ENCODE results near the gene FGF19. TPM values are rescaled to one million over a fixed set of nuclear protein-coding genes. Genes with fewer than 3 reads are reported as not detected.

The FGF19 gene
- total RNA-seq, 1 experiment from 2014 or later = 7.4 TPM

DNA sequence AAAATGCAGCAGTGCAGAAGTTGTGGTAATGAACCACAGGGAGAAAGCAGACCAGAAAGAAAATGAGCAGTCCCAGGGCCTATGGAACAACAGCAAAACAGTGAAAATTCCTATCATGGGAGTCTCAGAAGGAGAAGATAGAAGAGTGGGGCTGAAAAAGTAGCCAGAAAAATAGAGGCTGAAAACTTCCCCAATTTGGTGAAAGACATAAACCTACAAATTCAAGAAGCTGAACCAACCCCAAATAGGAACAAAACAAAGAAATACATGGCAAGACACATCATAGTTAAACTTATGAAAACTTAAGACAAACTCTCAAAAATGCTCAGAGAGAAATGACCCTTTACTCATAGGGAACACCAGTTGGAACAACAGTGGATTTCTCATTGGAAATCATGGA lies 11.4 kb downstream of the FGF19 start:
- Histone ChIP-seq H3K4ac (ENCODE audit: low read depth, low read length) (no peak overlapping the region), H2AK5ac (ENCODE audit: insufficient read length, low read length) (no peak overlapping the region), H2AFZ (ENCODE audit: low read length) (no peak overlapping the region), H2BK20ac (ENCODE audit: low read depth, low read length, poor library complexity, severe bottlenecking) (no peak overlapping the region), H3K14ac (ENCODE audit: insufficient read depth, low read length) (no peak overlapping the region), H3K9me3 (ENCODE audit: control insufficient read depth, low read depth, low read length) (no peaks in the 10 kb centered on the region), H3K27me3 (ENCODE audit: insufficient read depth, low read length) (no peaks in the 10 kb centered on the region), H4K20me1 (ENCODE audit: control insufficient read depth, insufficient read depth, insufficient read length) (no peaks in the 10 kb centered on the region), H3K18ac (ENCODE audit: insufficient read length, low read depth, low read length) (no peak overlapping the region), H3K27ac (ENCODE audit: insufficient read length, low read depth, low read length) (no peak overlapping the region), H3K9ac (ENCODE audit: extremely low read depth, insufficient read length, low read length) (no peak overlapping the region), H3K56ac (ENCODE audit: insufficient read length, low read depth, low read length) (no peak overlapping the region), H3K4me1 (ENCODE audit: insufficient read depth, low read length) (no peaks in the 10 kb centered on the region), H3K79me2 (ENCODE audit: insufficient read depth, low read length) (no peaks in the 10 kb centered on the region), H4K5ac (ENCODE audit: insufficient read length, low read depth, low read length) (no peak overlapping the region), H3K79me1 (ENCODE audit: insufficient read depth, low read depth, low read length, poor library complexity, severe bottlenecking) (no peaks in the 10 kb centered on the region), H2BK15ac (ENCODE audit: low read depth, low read length) (no peak overlapping the region), H4K8ac (replicated peaks; ENCODE audit: insufficient read length, low read depth, low read length) (no peak overlapping the region), H3K4me2 (ENCODE audit: insufficient read depth, insufficient read length, low read length) (no peak overlapping the region), H2BK5ac (ENCODE audit: insufficient read length, low read length) (no peak overlapping the region), H2BK120ac (ENCODE audit: low read depth, low read length, poor library complexity, severe bottlenecking) (no peak overlapping the region), H3T11ph (ENCODE audit: low read length) (no peak overlapping the region), H3K23me2 (ENCODE audit: insufficient read length, low read depth, low read length, poor library complexity, severe bottlenecking) (no peaks in the 10 kb centered on the region), H2BK12ac (ENCODE audit: insufficient read length, low read depth, low read length) (no peak overlapping the region), H4K91ac (ENCODE audit: insufficient read length, low read depth, low read length) (no peak overlapping the region), H3K23ac (ENCODE audit: insufficient read length, low read depth, low read length) (no peak overlapping the region)
- Mint-ChIP-seq H3K4me3 (no peak overlapping the region), H3K36me3 (ENCODE audit: insufficient read depth in 1 of 3, low read depth in 3 of 3) (peaks cover 0 to 7% (median 1%) of the 10 kb centered on the region in 3 experiments; a peak in 5 of 7 replicates), H3K4me1 (peaks cover 8 to 12% of the 10 kb centered on the region in 2 experiments), H3K9me3 (peaks cover 5 to 11% of the 10 kb centered on the region in 2 experiments; a peak in 4 of 5 replicates), H3K27ac (no peak overlapping the region; a peak in 1 of 7 replicates), H3K27me3 (ENCODE audit: low read depth) (peaks cover 2% of the 10 kb centered on the region)
- DNase-seq = no peak
- TF ChIP-seq, protein P1, sequence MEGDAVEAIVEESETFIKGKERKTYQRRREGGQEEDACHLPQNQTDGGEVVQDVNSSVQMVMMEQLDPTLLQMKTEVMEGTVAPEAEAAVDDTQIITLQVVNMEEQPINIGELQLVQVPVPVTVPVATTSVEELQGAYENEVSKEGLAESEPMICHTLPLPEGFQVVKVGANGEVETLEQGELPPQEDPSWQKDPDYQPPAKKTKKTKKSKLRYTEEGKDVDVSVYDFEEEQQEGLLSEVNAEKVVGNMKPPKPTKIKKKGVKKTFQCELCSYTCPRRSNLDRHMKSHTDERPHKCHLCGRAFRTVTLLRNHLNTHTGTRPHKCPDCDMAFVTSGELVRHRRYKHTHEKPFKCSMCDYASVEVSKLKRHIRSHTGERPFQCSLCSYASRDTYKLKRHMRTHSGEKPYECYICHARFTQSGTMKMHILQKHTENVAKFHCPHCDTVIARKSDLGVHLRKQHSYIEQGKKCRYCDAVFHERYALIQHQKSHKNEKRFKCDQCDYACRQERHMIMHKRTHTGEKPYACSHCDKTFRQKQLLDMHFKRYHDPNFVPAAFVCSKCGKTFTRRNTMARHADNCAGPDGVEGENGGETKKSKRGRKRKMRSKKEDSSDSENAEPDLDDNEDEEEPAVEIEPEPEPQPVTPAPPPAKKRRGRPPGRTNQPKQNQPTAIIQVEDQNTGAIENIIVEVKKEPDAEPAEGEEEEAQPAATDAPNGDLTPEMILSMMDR (conservative IDR thresholded peaks at IDR 0.05) = no peak
